ENCODE data around the gene CYFIP2. TPM values are rescaled to one million over a fixed set of nuclear protein-coding genes. Genes with fewer than 3 reads are reported as not detected.

Gene CYFIP2
- polyA plus RNA-seq, 3 donors = 113 to 128 (median 118) TPM

GRCh38 chr5:157284458-157285212, 18.7 kb downstream of the CYFIP2 start:
- DNase-seq = no peak

- DNase-seq = no peak
Observed at GRCh38 chr5:157285310-157286035, 19.6 kb downstream of the CYFIP2 start.

- DNase-seq = no peak
Observed at GRCh38 chr5:157286761-157287211, 20.9 kb downstream of the CYFIP2 start.

- no peak for DNase-seq
Observed at GRCh38 chr5:157288405-157289163, 22.7 kb downstream of the CYFIP2 start.

GRCh38 chr5:157289164-157289819, 23.4 kb downstream of the CYFIP2 start:
- no peak for DNase-seq

GRCh38 chr5:157290156-157290980, 24.4 kb downstream of the CYFIP2 start:
- DNase-seq = no peak

- peak; percentile 65 for DNase-seq
Observed at GRCh38 chr5:157290981-157291711, 25.2 kb downstream of the CYFIP2 start.

- no peak for DNase-seq
Observed at GRCh38 chr5:157292599-157292998, 26.7 kb downstream of the CYFIP2 start.

GRCh38 chr5:157294407-157295091, 28.6 kb downstream of the CYFIP2 start:
- DNase-seq = no peak

- DNase-seq = no peak
Observed at GRCh38 chr5:157295247-157295646, 29.3 kb downstream of the CYFIP2 start.

- no peak for DNase-seq
Observed at GRCh38 chr5:157300564-157300963, 34.6 kb downstream of the CYFIP2 start.

- no peak for DNase-seq
Observed at GRCh38 chr5:157301066-157301465, 35.1 kb downstream of the CYFIP2 start.

GRCh38 chr5:157303023-157303422, 37.1 kb downstream of the CYFIP2 start:
- no peak for DNase-seq

- no peak for DNase-seq
Observed at GRCh38 chr5:157303667-157304327, 37.9 kb downstream of the CYFIP2 start.

- DNase-seq = no peak
Observed at GRCh38 chr5:157306081-157306480, 40.2 kb downstream of the CYFIP2 start.

GRCh38 chr5:157306692-157307471, 41.0 kb downstream of the CYFIP2 start:
- no peak for DNase-seq

GRCh38 chr5:157308836-157309465, 43.0 kb downstream of the CYFIP2 start:
- DNase-seq = no peak

- DNase-seq = no peak
Observed at GRCh38 chr5:157309796-157310195, 43.9 kb downstream of the CYFIP2 start.

Measured in renal pelvis (tissue), 4 donors.